Vagina (tissue), 2 donors: Measurements from ENCODE around the gene USP47. TPM values are rescaled to one million over a fixed set of nuclear protein-coding genes. Genes with fewer than 3 reads are reported as not detected.

Experiments used
- DNase-seq, 2 donors: peaks; one replicate each; pipeline ENCODE4 v3.0.0-alpha.2; 2017; ENCODE audit errors: extremely low spot score in 2 of 2
- H3K27ac ChIP-seq: fragments of 200-600 bp; sonication (generic); one replicate; pipeline ENCODE4 v1.5.1; 2019
- H3K27me3 ChIP-seq: fragments of 200-600 bp; sonication (generic); one replicate; pipeline ENCODE4 v1.5.1; 2019
- H3K36me3 ChIP-seq, 2 donors: fragments of 200-600 bp; sonication (generic); one replicate each; pipeline ENCODE4 v1.5.1; 2017 to 2019
- H3K4me1 ChIP-seq: fragments of 200-600 bp; sonication (generic); one replicate; pipeline ENCODE4 v1.5.1; 2019
- H3K4me3 ChIP-seq, 2 donors: fragments of 200-600 bp; sonication (generic); 1 replicate in 1 of 2; 2 replicates in 1 of 2; pipeline ENCODE4 v1.5.1; 2016 to 2019
- H3K9me3 ChIP-seq: fragments of 200-600 bp; sonication (generic); one replicate; pipeline ENCODE4 v1.5.1; 2019
- CTCF ChIP-seq, 3 experiments: fragments of 450-650 bp in 2 of 3; fragments of 200-600 bp in 1 of 3; sonication (generic) in 1 of 3; IDR thresholded peaks; one replicate each; pipeline ENCODE4 v1.5.1; 2017 to 2019; ENCODE audit warnings: antibody characterized with exemption in 3 of 3, mild to moderate bottlenecking in 2 of 3, moderate library complexity in 2 of 3
- POLR2A ChIP-seq, 2 donors: fragments of 450-650 bp; IDR thresholded peaks; one replicate each; pipeline ENCODE4 v1.6.1; 2017; ENCODE audit warnings: antibody characterized with exemption in 2 of 2, mild to moderate bottlenecking in 2 of 2, moderate library complexity in 2 of 2
- POLR2AphosphoS5 ChIP-seq, 2 donors: sonication (generic); formaldehyde crosslinking; IDR thresholded peaks; one replicate each; pipeline ENCODE4 v1.9.0; 2017; ENCODE audit warnings: antibody characterized with exemption in 2 of 2, mild to moderate bottlenecking in 2 of 2, low read depth in 1 of 2; ENCODE audit not compliant: insufficient read depth in 1 of 2
- intact Hi-C: fragments of 100-400 bp; cut with DNase I; formaldehyde crosslinking; loops from one replicate; pipeline ENCODE4 v1.15.1; 2023
- total RNA-seq: library from RNA; depleted of rRNA; stranded (reverse); fragments of >200 nt; gene quantifications from one replicate; pipeline ENCODE4 v1.2.3, GENCODE V29; 2016

USP47 gene
- total RNA-seq, 1 donor from 2014 or later = 69.2 TPM

GRCh38 chr11:11937433-11937832 is 95.7 kb downstream of the USP47 start:
- Histone ChIP-seq H3K4me3 (no peak overlapping the region), H3K27ac (no peak overlapping the region), H3K4me1 (no peaks in the 10 kb centered on the region), H3K36me3 (peaks cover 0 to 62% of the 10 kb centered on the region in 2 donors), H3K27me3 (no peaks in the 10 kb centered on the region), H3K9me3 (no peaks in the 10 kb centered on the region)
- intact Hi-C loops = no loop called here
- DNase-seq = no peak
- TF ChIP-seq CTCF (IDR thresholded peaks at IDR 0.05) (no peak), POLR2AphosphoS5 (IDR thresholded peaks at IDR 0.05; ENCODE audit: insufficient read depth in 1 of 2, low read depth in 1 of 2) (no peak)

DNA sequence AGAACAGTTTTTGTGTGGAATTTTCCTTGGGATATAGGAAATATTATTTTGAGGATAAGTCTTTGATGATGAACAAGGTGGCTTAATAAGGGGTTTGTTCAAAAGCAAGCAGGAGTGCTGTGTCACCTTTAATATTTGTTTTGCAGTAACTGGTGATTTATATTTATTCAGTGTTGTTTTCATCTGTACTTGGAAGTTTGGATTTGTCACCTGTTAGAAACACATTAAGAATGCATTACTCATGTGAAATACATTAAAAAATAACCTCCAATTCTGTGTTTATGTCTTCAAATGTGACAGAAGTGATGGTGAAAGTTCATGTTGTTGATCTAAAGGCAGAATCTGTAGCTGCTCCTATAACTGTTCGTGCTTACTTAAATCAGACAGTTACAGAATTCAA is 96.2 kb downstream of the USP47 start:
- Histone ChIP-seq H3K27me3 (no peaks in the 10 kb centered on the region), H3K27ac (no peak overlapping the region), H3K36me3 (peaks cover 0 to 64% of the 10 kb centered on the region in 2 donors), H3K4me3 (no peak overlapping the region), H3K4me1 (no peaks in the 10 kb centered on the region), H3K9me3 (no peaks in the 10 kb centered on the region)
- TF ChIP-seq POLR2A (IDR thresholded peaks at IDR 0.05) (no peak), CTCF (IDR thresholded peaks at IDR 0.05) (no peak), POLR2AphosphoS5 (IDR thresholded peaks at IDR 0.05; ENCODE audit: insufficient read depth in 1 of 2, low read depth in 1 of 2) (no peak)
- DNase-seq = no peak
- intact Hi-C loops = no loop called here

- Histone ChIP-seq H3K4me3 (no peak overlapping the region), H3K27me3 (no peaks in the 10 kb centered on the region), H3K27ac (no peak overlapping the region), H3K9me3 (no peaks in the 10 kb centered on the region), H3K36me3 (peaks cover 0 to 55% of the 10 kb centered on the region in 2 donors), H3K4me1 (no peaks in the 10 kb centered on the region)
- TF ChIP-seq POLR2A (IDR thresholded peaks at IDR 0.05) (no peak), CTCF (IDR thresholded peaks at IDR 0.05) (no peak)
- intact Hi-C loops = no loop called here
- no peak for DNase-seq
These were observed 98.8 kb downstream of the USP47 start for GRCh38 chr11:11940551-11940950.

GRCh38 chr11:11942668-11943067 is 100.9 kb downstream of the USP47 start:
- H3K27ac ChIP-seq = no peak overlapping the region
- TF ChIP-seq CTCF (IDR thresholded peaks at IDR 0.05) (no peak), POLR2AphosphoS5 (IDR thresholded peaks at IDR 0.05; ENCODE audit: insufficient read depth in 1 of 2, low read depth in 1 of 2) (no peak), POLR2A (IDR thresholded peaks at IDR 0.05) (no peak)
- no peaks in the 10 kb centered on the region for H3K4me1 ChIP-seq
- H3K36me3 ChIP-seq = peaks cover 0 to 55% of the 10 kb centered on the region in 2 donors
- H3K4me3 ChIP-seq = no peak overlapping the region
- DNase-seq = no peak
- intact Hi-C loops = no loop called here
- H3K9me3 ChIP-seq = no peaks in the 10 kb centered on the region
- H3K27me3 ChIP-seq = no peaks in the 10 kb centered on the region

DNA sequence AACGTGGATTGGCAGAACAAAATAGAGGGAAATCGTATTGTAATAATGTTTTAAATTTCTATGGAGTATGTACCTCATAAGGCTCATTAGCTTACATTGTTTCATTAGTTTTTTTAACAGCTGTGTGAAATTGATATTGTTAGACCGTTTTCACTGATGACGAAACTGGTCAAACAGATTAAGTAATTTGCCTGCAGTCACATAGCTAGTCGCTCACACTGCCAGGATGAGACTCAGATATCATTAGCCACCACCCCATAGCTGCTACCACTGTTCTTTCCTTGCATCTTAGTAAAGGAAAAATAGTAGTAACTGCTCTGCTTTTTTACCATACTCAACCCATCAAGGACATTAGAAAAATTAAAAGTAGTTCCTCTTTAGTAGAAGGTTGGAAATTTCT is 102.7 kb downstream of the USP47 start:
- Histone ChIP-seq H3K4me1 (no peaks in the 10 kb centered on the region), H3K9me3 (no peaks in the 10 kb centered on the region), H3K27ac (no peak overlapping the region), H3K36me3 (peaks cover 0 to 52% of the 10 kb centered on the region in 2 donors), H3K27me3 (no peaks in the 10 kb centered on the region), H3K4me3 (no peak overlapping the region)
- TF ChIP-seq POLR2AphosphoS5 (IDR thresholded peaks at IDR 0.05; ENCODE audit: insufficient read depth in 1 of 2, low read depth in 1 of 2) (no peak), POLR2A (IDR thresholded peaks at IDR 0.05) (no peak), CTCF (IDR thresholded peaks at IDR 0.05) (no peak)
- intact Hi-C loops = no loop called here
- DNase-seq = no peak
